GM23248 (cell line): ENCODE data around the gene CACNA1C. TPM values are rescaled to one million over a fixed set of nuclear protein-coding genes. Genes with fewer than 3 reads are reported as not detected.
A peak's percentile ranks its signal among the peaks of the same experiment; 100 is the strongest.

Source experiments
- DNase-seq: peaks from one replicate; pipeline ENCODE4 v3.0.0-alpha.2; 2015
- H2AFZ ChIP-seq: fragments of 200-600 bp; sonication (generic); 2 replicates; pipeline ENCODE4 v1.6.1; 2016; ENCODE audit warnings: antibody characterized with exemption
- H3F3A ChIP-seq: fragments of 200-600 bp; sonication (generic); 2 replicates; pipeline ENCODE4 v1.6.1; 2016; ENCODE audit warnings: mild to moderate bottlenecking, antibody characterized with exemption, mixed run types; ENCODE audit not compliant: insufficient read depth
- H3K27ac ChIP-seq: fragments of 200-600 bp; sonication (generic); 2 replicates; pipeline ENCODE4 v1.5.1; 2016; ENCODE audit warnings: mild to moderate bottlenecking
- H3K27me3 ChIP-seq: fragments of 200-600 bp; sonication (generic); replicated peaks from 2 replicates; pipeline ENCODE4 v1.6.1; 2016; ENCODE audit warnings: mild to moderate bottlenecking; ENCODE audit not compliant: insufficient read depth
- H3K36me3 ChIP-seq: fragments of 200-600 bp; sonication (generic); 2 replicates; pipeline ENCODE4 v1.6.1; 2016; ENCODE audit warnings: low read depth, mild to moderate bottlenecking
- H3K4me1 ChIP-seq: fragments of 200-600 bp; sonication (generic); 2 replicates; pipeline ENCODE4 v1.6.1; 2016; ENCODE audit warnings: mild to moderate bottlenecking; ENCODE audit not compliant: insufficient read depth
- H3K4me2 ChIP-seq: fragments of 200-600 bp; sonication (generic); one replicate; pipeline ENCODE4 v1.6.1; 2016; ENCODE audit warnings: mild to moderate bottlenecking; ENCODE audit not compliant: unreplicated experiment
- H3K4me3 ChIP-seq: fragments of 200-600 bp; sonication (generic); 2 replicates; pipeline ENCODE4 v1.5.1; 2016; ENCODE audit warnings: mild to moderate bottlenecking
- H3K79me2 ChIP-seq: fragments of 200-600 bp; sonication (generic); 2 replicates; pipeline ENCODE4 v1.6.1; 2016; ENCODE audit warnings: mild to moderate bottlenecking; ENCODE audit not compliant: insufficient read depth
- H3K9ac ChIP-seq: fragments of 200-600 bp; sonication (generic); 2 replicates; pipeline ENCODE4 v1.6.1; 2016; ENCODE audit warnings: mild to moderate bottlenecking
- H3K9me2 ChIP-seq: fragments of 200-600 bp; sonication (generic); 2 replicates; pipeline ENCODE4 v1.6.1; 2016; ENCODE audit warnings: mixed run types, mild to moderate bottlenecking, moderate library complexity; ENCODE audit not compliant: insufficient read depth
- H3K9me3 ChIP-seq: fragments of 200-600 bp; sonication (generic); one replicate; pipeline ENCODE4 v1.6.1; 2017; ENCODE audit warnings: low read depth
- H4K20me1 ChIP-seq: fragments of 200-600 bp; sonication (generic); 2 replicates; pipeline ENCODE4 v1.6.0; 2016; ENCODE audit not compliant: insufficient read depth
- EZH2 ChIP-seq: fragments of 200-600 bp; sonication (generic); IDR thresholded peaks from 2 replicates; pipeline ENCODE4 v1.6.1; 2018; ENCODE audit warnings: antibody characterized with exemption, mild to moderate bottlenecking; ENCODE audit not compliant: insufficient read depth, poor library complexity, severe bottlenecking
- EZH2phosphoT487 ChIP-seq: fragments of 200-600 bp; sonication (generic); IDR thresholded peaks from 2 replicates; pipeline ENCODE4 v1.6.1; 2018; ENCODE audit warnings: antibody characterized with exemption, moderate library complexity, mild to moderate bottlenecking, low read depth; ENCODE audit not compliant: insufficient read depth
- WGBS, 2 experiments: methylation state at CpG; one replicate each; pipeline ENCODE4 v1.1.6; 2015 to 2017; ENCODE audit warnings: low lambda C conversion rate in 2 of 2, low coverage in 1 of 2; ENCODE audit errors: missing lambda C conversion rate in 2 of 2; 5-methylcytosine and 5-hydroxymethylcytosine counted together
- in situ Hi-C: fragments of 300-500 bp; cut with MboI; formaldehyde crosslinking; loops from 2 replicates; pipeline ENCODE4 v1.15.0; 2020
- polyA plus RNA-seq: library from polyadenylated mRNA; unstranded; fragments of >200 nt; fragmentation: Nextera tagmentation; extraction: Ambion mirVana; gene quantifications from 2 replicates; pipeline ENCODE4 v1.2.1, GENCODE V29; 2016
- total RNA-seq: library from RNA; depleted of rRNA; stranded (reverse); fragments of >200 nt; shearing (Covaris generic); gene quantifications from 2 replicates; pipeline ENCODE4 v1.2.3, GENCODE V29; 2014

Gene CACNA1C
- total and polyA plus RNA-seq, 2 experiments from 2014 or later, result 4.9 to 11.5 TPM

DNA sequence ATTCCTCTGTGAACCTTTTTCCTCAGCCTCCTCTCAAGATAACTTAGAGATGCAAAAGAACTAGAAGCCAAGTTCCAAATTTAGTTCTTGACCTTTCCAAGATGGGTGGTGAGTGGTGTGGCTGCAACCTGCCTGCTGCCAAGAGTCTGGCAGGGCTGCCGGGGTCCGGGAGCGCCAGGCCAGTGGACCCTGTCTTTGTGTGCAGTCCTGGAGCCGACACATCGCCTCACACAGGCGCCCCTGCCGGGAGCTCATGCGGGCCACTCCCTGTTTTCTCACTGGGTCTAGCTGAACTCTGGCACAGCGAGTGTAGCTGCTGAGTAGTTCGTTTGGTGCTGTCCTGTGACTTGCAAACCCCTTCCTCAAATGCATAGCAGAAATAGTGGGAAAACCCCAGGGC is 84.9 kb downstream of the CACNA1C start:
- peaks cover 6% of the 10 kb centered on the region; the same call in 1 of the 2 replicates for H3K4me1 ChIP-seq
- TF ChIP-seq EZH2 (no peak), EZH2phosphoT487 (no peak)
- WGBS, 2 experiments, result 27 to 43% methylated on average over 10 of the region's 10 CpGs
- no peak overlapping the region for H3K9ac ChIP-seq
- H2AFZ ChIP-seq, result no peak overlapping the region
- peaks cover 56% of the 10 kb centered on the region for H3K79me2 ChIP-seq
- H3K27me3 ChIP-seq, result no peaks in the 10 kb centered on the region
- no peaks in the 10 kb centered on the region for H3F3A ChIP-seq
- in situ Hi-C loops, result no loop called here
- H3K36me3 ChIP-seq, result no peaks in the 10 kb centered on the region
- no peaks in the 10 kb centered on the region for H3K9me3 ChIP-seq
- H3K27ac ChIP-seq, result no peak overlapping the region
- H3K4me3 ChIP-seq, result no peak overlapping the region
- no peak overlapping the region for H3K4me2 ChIP-seq
- no peaks in the 10 kb centered on the region for H3K9me2 ChIP-seq
- DNase-seq, result no peak
- no peaks in the 10 kb centered on the region for H4K20me1 ChIP-seq

DNA sequence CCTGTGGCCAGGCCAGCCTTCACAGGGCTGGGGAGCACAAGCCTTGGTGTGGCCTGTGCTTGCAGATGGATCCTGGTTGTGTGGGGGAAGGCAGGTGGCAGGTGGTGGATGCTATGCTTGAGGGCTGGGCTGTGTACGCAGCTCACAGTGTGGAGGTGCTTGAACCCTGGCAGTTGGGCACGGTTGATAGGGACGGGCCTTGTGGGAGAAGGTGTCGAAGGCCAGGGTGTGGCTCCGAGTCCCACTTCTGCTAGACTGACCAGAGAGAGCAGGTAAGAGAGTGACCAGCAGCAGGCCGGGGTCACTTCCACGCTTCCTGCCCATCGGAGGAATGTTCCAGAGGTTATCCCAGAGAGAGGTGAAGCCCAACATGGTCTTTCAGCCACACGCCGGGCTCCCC is 85.5 kb downstream of the CACNA1C start:
- no peak overlapping the region for H3K4me2 ChIP-seq
- no peak for DNase-seq
- in situ Hi-C loops, result no loop called here
- TF ChIP-seq EZH2phosphoT487 (no peak), EZH2 (no peak)
- no peaks in the 10 kb centered on the region for H3F3A ChIP-seq
- H2AFZ ChIP-seq, result no peak overlapping the region
- H3K4me1 ChIP-seq, result peaks cover 6% of the 10 kb centered on the region; the same call in 1 of the 2 replicates
- no peaks in the 10 kb centered on the region for H4K20me1 ChIP-seq
- H3K36me3 ChIP-seq, result no peaks in the 10 kb centered on the region
- no peaks in the 10 kb centered on the region for H3K27me3 ChIP-seq
- no peaks in the 10 kb centered on the region for H3K9me3 ChIP-seq
- H3K79me2 ChIP-seq, result peaks cover 61% of the 10 kb centered on the region
- 95 to 98% methylated on average over 10 of the region's 10 CpGs for WGBS, 2 experiments
- H3K27ac ChIP-seq, result no peak overlapping the region
- H3K9me2 ChIP-seq, result no peaks in the 10 kb centered on the region
- no peak overlapping the region for H3K9ac ChIP-seq
- no peak overlapping the region for H3K4me3 ChIP-seq

GRCh38 chr12:2138871-2139308 is 86.1 kb downstream of the CACNA1C start:
- Histone ChIP-seq H3K4me1 (peaks cover 6% of the 10 kb centered on the region; the same call in 1 of the 2 replicates), H3K9me2 (no peaks in the 10 kb centered on the region), H3K4me2 (no peak overlapping the region), H3K36me3 (no peaks in the 10 kb centered on the region), H4K20me1 (no peaks in the 10 kb centered on the region), H3K9ac (no peak overlapping the region), H3K27ac (no peak overlapping the region), H3K4me3 (no peak overlapping the region), H3K9me3 (no peaks in the 10 kb centered on the region), H3K79me2 (peaks cover 66% of the 10 kb centered on the region), H2AFZ (no peak overlapping the region), H3F3A (no peaks in the 10 kb centered on the region), H3K27me3 (no peaks in the 10 kb centered on the region)
- TF ChIP-seq EZH2 (no peak), EZH2phosphoT487 (no peak)
- in situ Hi-C loops, result no loop called here
- WGBS, 2 experiments, result 89 to 90% methylated on average over 6 of the region's 6 CpGs
- peak; percentile 21 for DNase-seq

GRCh38 chr12:2139651-2140050 is 86.9 kb downstream of the CACNA1C start:
- Histone ChIP-seq H2AFZ (no peak overlapping the region), H3K4me2 (no peak overlapping the region), H3K4me1 (peaks cover 6% of the 10 kb centered on the region; the same call in 1 of the 2 replicates), H4K20me1 (no peaks in the 10 kb centered on the region), H3F3A (no peaks in the 10 kb centered on the region), H3K9me2 (no peaks in the 10 kb centered on the region), H3K27me3 (no peaks in the 10 kb centered on the region), H3K36me3 (no peaks in the 10 kb centered on the region), H3K4me3 (no peak overlapping the region), H3K9me3 (no peaks in the 10 kb centered on the region), H3K27ac (no peak overlapping the region), H3K9ac (no peak overlapping the region), H3K79me2 (peaks cover 74% of the 10 kb centered on the region)
- no peak for TF ChIP-seq EZH2
- no peak for TF ChIP-seq EZH2phosphoT487
- DNase-seq, result no peak
- 94 to 97% methylated on average over 10 of the region's 10 CpGs for WGBS, 2 experiments
- in situ Hi-C loops, result no loop called here
